ENCODE measurements around the gene CARD11. TPM values are rescaled to one million over a fixed set of nuclear protein-coding genes. Genes with fewer than 3 reads are reported as not detected.

The CARD11 gene
- total and polyA plus RNA-seq, 12 donors = 0.61 to 19.3 (median 2.7) TPM

GRCh38 chr7:2985866-2986265 is 57.8 kb downstream of the CARD11 start:
- intact Hi-C loops (cut with DNase I) = no loop called here
- TF ChIP-seq CTCF (IDR thresholded peaks at IDR 0.05) = no peak
- no peak for TF ChIP-seq POLR2A (IDR thresholded peaks at IDR 0.05)
- Histone ChIP-seq H3K9me3 (replicated peaks in 1 of 3) (peaks cover 0 to 2% (median 0%) of the 10 kb centered on the region in 3 donors), H3K27me3 (no peaks in the 10 kb centered on the region), H3K27ac (no peak overlapping the region), H3K4me1 (replicated peaks in 1 of 2) (no peaks in the 10 kb centered on the region), H3K4me3 (no peak overlapping the region), H3K36me3 (replicated peaks in 1 of 2) (no peaks in the 10 kb centered on the region)
- DNase-seq = no peak
- 82 to 84% (median 82%) methylated on average over 13 to 14 of the region's 14 CpGs for WGBS, 4 donors

GRCh38 chr7:2984091-2984490 is 59.6 kb downstream of the CARD11 start:
- TF ChIP-seq CTCF (IDR thresholded peaks at IDR 0.05) (no peak), POLR2A (IDR thresholded peaks at IDR 0.05) (no peak)
- WGBS, 4 donors = 62 to 64% (median 63%) methylated on average over 6 of the region's 6 CpGs
- H3K27ac ChIP-seq = no peak overlapping the region

GRCh38 chr7:2983586-2983985 is 60.1 kb downstream of the CARD11 start:
- TF ChIP-seq CTCF (IDR thresholded peaks at IDR 0.05) (no peak), POLR2A (IDR thresholded peaks at IDR 0.05) (no peak)
- no peak overlapping the region for H3K4me3 ChIP-seq
- no peak overlapping the region for H3K27ac ChIP-seq
- 69 to 87% (median 78%) methylated on average over 6 of the region's 6 CpGs for WGBS, 4 donors
- H3K4me1 ChIP-seq (replicated peaks in 1 of 2) = no peaks in the 10 kb centered on the region
- no peaks in the 10 kb centered on the region for H3K36me3 ChIP-seq (replicated peaks in 1 of 2)
- no peaks in the 10 kb centered on the region for H3K9me3 ChIP-seq (replicated peaks in 1 of 3)
- intact Hi-C loops (cut with DNase I) = no loop called here
- H3K27me3 ChIP-seq = no peaks in the 10 kb centered on the region
- DNase-seq = no peak

More at GRCh38 chr7:2984091-2984490, 59.6 kb downstream of the CARD11 start:
- Histone ChIP-seq H3K4me3 (no peak overlapping the region), H3K36me3 (replicated peaks in 1 of 2) (no peaks in the 10 kb centered on the region), H3K9me3 (replicated peaks in 1 of 3) (no peaks in the 10 kb centered on the region), H3K4me1 (replicated peaks in 1 of 2) (no peaks in the 10 kb centered on the region), H3K27me3 (no peaks in the 10 kb centered on the region)
- intact Hi-C loops (cut with DNase I) = no loop called here
- no peak for DNase-seq

GRCh38 chr7:2982831-2983230 is 60.8 kb downstream of the CARD11 start:
- Histone ChIP-seq H3K4me3 (no peak overlapping the region), H3K27me3 (no peaks in the 10 kb centered on the region), H3K36me3 (replicated peaks in 1 of 2) (no peaks in the 10 kb centered on the region), H3K9me3 (replicated peaks in 1 of 3) (no peaks in the 10 kb centered on the region), H3K4me1 (replicated peaks in 1 of 2) (no peaks in the 10 kb centered on the region), H3K27ac (no peak overlapping the region)
- WGBS, 4 donors = 76 to 87% (median 80%) methylated on average over 7 of the region's 7 CpGs
- peak in 1 of 7 donors; percentile 5 for DNase-seq
- intact Hi-C loops (cut with DNase I) = no loop called here
- TF ChIP-seq CTCF (IDR thresholded peaks at IDR 0.05) = no peak
- TF ChIP-seq POLR2A (IDR thresholded peaks at IDR 0.05) = no peak
